Transverse colon (tissue), 4 donors: ENCODE measurements around the gene MIDN.

ENCODE experiments used
- POLR2A ChIP-seq: fragments of 450-650 bp; IDR thresholded peaks from one replicate; pipeline ENCODE4 v1.6.1; 2016; ENCODE audit warnings: antibody characterized with exemption, mild to moderate bottlenecking, moderate library complexity
- POLR2AphosphoS5 ChIP-seq, 3 donors: sonication (generic); formaldehyde crosslinking; IDR thresholded peaks; one replicate each; pipeline ENCODE4 v1.6.1; 2016; ENCODE audit warnings: antibody characterized with exemption in 3 of 3
- TF ChIP-seq, protein P1 (sequence below), 5 experiments: fragments of 200-600 bp in 3 of 5; fragments of 450-650 bp in 2 of 5; sonication (generic) in 3 of 5; IDR thresholded peaks; 1 replicate in 2 of 5; 2 replicates in 3 of 5; pipeline ENCODE4 v1.5.1; 2016 to 2017; ENCODE audit warnings: antibody characterized with exemption in 5 of 5, inconsistent platforms in 3 of 5, mild to moderate bottlenecking in 2 of 5, moderate library complexity in 1 of 5

DNA sequence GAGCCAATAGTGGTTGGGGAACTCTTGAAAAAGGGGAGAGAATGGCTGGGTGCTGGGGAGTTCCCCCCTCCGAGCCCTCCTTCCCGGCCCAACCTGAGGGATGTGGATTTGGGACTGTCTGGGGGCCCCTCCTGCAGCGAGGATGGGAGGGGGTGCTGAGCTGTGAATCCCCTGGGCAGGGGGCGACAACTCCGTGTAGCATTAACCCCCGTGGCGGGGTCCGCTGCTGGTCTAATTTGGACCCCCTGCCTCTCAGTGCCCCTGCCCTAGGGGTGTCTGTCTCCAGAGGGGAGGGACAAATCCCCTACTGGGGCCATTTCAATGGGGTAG, 9.7 kb downstream of the MIDN start:
- TF ChIP-seq, protein P1, sequence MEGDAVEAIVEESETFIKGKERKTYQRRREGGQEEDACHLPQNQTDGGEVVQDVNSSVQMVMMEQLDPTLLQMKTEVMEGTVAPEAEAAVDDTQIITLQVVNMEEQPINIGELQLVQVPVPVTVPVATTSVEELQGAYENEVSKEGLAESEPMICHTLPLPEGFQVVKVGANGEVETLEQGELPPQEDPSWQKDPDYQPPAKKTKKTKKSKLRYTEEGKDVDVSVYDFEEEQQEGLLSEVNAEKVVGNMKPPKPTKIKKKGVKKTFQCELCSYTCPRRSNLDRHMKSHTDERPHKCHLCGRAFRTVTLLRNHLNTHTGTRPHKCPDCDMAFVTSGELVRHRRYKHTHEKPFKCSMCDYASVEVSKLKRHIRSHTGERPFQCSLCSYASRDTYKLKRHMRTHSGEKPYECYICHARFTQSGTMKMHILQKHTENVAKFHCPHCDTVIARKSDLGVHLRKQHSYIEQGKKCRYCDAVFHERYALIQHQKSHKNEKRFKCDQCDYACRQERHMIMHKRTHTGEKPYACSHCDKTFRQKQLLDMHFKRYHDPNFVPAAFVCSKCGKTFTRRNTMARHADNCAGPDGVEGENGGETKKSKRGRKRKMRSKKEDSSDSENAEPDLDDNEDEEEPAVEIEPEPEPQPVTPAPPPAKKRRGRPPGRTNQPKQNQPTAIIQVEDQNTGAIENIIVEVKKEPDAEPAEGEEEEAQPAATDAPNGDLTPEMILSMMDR (IDR thresholded peaks at IDR 0.05): no peak
- no peak for TF ChIP-seq POLR2A
- peak in 1 of 3 donors; percentile 19 for TF ChIP-seq POLR2AphosphoS5 (IDR thresholded peaks at IDR 0.05)
